NCI-H128 (cell line): ENCODE data around the gene USP24.
"Not testable (repeated sequence)": the region's sequence is repeated elsewhere in the genome, so short reads cannot be mapped to it uniquely, and the experiment has no call there.

Experiments used
- DNase-seq: peaks from one replicate; lab custom pipeline; 2025; ENCODE audit not compliant: unreplicated experiment; lab: John Stamatoyannopoulos, UW

Gene USP24

GRCh38 chr1:55124470-55124869, 90.7 kb downstream of the USP24 start:
- no peak for DNase-seq

GRCh38 chr1:55120538-55120937, 94.6 kb downstream of the USP24 start:
- DNase-seq, result no peak

GRCh38 chr1:55118651-55119329, 96.4 kb downstream of the USP24 start:
- no peak for DNase-seq

- DNase-seq, result no peak
Observed at GRCh38 chr1:55117941-55118340, 97.2 kb downstream of the USP24 start.

- DNase-seq, result not testable (repeated sequence)
Observed at GRCh38 chr1:55109005-55109404, 106.2 kb downstream of the USP24 start.

GRCh38 chr1:55107101-55107500, 108.1 kb downstream of the USP24 start:
- DNase-seq, result no peak

- DNase-seq, result no peak
Observed at GRCh38 chr1:55103891-55104290, 111.3 kb downstream of the USP24 start.

GRCh38 chr1:55095095-55095494, 120.1 kb downstream of the USP24 start:
- DNase-seq, result no peak

GRCh38 chr1:55092475-55092874, 122.7 kb downstream of the USP24 start:
- no peak for DNase-seq

- DNase-seq, result no peak
Observed at GRCh38 chr1:55089683-55090082, 125.5 kb downstream of the USP24 start.

GRCh38 chr1:55088413-55088812, 126.8 kb downstream of the USP24 start:
- no peak for DNase-seq

- DNase-seq, result no peak
Observed at GRCh38 chr1:55087439-55087838, 127.7 kb downstream of the USP24 start.

GRCh38 chr1:55084257-55084656, 130.9 kb downstream of the USP24 start:
- no peak for DNase-seq

- no peak for DNase-seq
Observed at GRCh38 chr1:55081905-55082296, 133.3 kb downstream of the USP24 start.

GRCh38 chr1:55081188-55081904, 133.8 kb downstream of the USP24 start:
- no peak for DNase-seq

- no peak for DNase-seq
Observed at GRCh38 chr1:55079651-55080050, 135.5 kb downstream of the USP24 start.

GRCh38 chr1:55078470-55078869, 136.7 kb downstream of the USP24 start:
- no peak for DNase-seq

GRCh38 chr1:55076356-55076755, 138.8 kb downstream of the USP24 start:
- no peak for DNase-seq

GRCh38 chr1:55074455-55074854, 140.7 kb downstream of the USP24 start:
- DNase-seq, result no peak

GRCh38 chr1:55073187-55073916, 141.8 kb downstream of the USP24 start:
- DNase-seq, result peak; percentile 22

GRCh38 chr1:55071477-55071876, 143.7 kb downstream of the USP24 start:
- DNase-seq, result peak; percentile 12
